SHP77 (cell line): ENCODE measurements around the gene ACACA.

ENCODE experiments used
- DNase-seq, 2 experiments: peaks; one replicate each; lab custom pipeline; 2025; lab: John Stamatoyannopoulos, UW

The ACACA gene

DNA sequence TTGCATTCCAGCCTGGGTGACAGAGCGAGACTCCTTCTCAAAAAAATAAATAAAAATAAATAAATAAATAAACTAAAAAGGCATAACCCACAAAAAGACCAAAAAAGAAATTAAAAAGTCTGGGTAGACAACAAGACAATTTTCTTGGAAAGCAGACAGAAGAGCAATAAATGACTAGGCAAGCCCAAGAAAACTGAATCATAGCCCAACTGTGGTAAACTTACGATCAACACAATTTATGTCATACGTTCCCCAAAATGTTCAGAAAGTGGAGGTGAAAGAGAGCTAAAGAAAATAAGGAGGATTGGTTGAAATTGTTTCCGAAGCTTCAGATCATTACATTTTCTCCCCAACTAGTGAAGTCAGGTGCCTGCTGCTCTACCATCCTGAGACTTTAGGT, 62.1 kb downstream of the ACACA start:
- DNase-seq: no peak

DNA sequence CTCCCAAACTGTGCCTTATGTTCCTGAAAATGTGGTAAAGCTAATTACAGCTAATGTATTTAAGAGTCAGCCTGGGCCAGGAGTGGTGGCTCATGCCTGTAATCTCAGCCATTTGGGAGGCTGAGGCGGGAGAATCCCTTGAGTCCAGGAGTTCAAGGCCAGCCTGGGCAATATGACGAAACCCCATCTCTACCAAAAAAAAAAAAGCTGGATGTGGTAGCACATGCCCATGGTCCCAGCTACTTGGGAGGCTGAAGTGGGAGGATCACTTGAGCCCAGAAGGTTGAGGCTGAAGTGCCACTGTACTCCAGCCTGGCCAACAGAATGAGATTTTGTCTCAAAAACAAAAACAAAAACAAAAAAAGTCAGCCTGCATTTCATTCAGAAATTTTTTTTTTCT, 64.0 kb downstream of the ACACA start:
- no peak for DNase-seq

DNA sequence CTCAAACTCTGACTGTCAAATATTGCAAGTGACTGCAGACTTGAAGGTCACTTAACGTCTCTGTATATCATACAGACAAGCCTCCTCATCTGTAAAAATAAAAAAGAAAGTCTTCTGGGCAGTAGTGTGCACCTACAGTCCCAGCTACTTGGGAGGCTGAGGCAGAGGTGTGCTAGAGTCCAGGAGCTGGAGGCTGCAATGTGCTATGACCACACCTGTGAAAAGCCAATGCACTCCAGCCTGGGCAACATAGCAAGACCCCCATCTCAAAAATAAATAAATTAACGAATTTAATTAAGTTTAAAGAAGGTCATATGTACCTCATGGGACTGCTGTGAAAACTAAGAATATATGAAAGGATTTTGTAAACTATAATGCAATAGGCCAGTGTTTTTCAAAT, 65.8 kb downstream of the ACACA start:
- DNase-seq: no peak

DNA sequence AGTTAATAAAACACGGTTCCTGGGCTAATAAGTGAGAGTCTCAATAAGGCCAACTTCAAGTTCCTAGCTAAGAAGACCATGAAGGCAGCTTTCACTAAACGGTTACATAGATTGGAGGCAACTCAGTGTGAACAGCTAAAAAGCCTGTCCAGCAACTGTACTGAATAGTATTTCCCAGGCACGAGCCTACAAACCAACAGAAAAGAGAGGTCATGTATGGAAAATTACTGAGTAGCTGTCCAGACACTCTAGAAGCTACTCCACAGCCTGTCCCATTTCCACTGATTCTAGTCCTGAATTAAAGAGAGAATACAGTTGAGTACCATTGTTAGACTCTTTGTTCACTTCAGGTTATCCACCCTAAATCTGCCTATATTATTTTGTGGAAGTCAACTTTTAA, 67.3 kb downstream of the ACACA start:
- no peak for DNase-seq

DNA sequence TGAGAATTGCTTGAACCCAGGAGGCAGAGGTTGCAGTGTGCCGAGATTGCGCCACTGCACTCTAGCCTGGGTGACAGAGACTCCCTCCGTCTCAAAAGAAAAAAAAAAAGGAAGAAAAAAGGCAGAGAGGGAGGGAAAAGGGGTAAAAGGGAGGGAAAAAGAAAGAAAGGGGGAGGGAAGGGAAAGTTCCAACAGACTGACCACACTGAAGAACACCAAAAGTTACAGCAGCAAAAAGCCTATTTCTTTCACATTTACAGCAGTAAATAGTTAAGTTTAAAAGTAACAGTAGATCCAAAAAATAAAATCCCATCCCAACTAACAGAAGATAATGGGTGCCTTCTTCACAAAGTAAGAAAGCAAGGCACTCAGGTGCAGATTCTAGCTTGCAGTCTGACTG, 67.8 kb downstream of the ACACA start:
- no peak for DNase-seq

DNA sequence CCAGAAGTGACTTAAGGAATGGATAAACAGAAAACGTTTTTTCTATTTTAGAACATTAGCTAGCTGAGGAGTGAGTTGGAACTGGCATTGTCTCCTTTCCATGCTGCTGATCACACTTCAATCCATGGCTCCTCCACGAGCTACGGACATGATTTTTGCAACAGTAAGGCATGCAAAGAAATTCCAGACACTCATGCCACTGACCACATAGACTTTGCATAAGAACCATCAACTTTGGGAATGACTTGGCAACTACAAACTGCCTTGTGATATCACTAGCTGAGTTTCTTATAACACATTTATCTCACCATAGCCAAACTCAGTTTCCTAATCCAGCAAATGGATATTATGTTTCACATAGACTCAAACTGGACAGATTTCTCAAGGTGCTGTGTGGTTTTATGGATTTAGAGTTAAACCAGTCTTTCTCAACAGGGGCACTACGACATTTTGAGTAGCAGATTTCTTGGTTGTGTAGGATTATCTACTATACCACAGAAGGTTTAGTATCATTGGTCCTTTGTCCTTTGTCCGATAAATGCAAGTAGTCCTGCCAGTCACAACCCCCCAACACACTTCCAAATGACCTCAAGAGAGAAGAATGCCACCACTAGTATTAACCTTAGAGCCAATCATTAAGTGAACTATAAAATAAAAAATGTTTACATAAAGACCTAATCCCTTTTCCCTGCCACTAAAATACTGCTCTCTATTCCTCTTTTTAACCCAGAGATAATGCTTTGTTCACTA, 79.1 kb downstream of the ACACA start:
- no peak for DNase-seq

DNA sequence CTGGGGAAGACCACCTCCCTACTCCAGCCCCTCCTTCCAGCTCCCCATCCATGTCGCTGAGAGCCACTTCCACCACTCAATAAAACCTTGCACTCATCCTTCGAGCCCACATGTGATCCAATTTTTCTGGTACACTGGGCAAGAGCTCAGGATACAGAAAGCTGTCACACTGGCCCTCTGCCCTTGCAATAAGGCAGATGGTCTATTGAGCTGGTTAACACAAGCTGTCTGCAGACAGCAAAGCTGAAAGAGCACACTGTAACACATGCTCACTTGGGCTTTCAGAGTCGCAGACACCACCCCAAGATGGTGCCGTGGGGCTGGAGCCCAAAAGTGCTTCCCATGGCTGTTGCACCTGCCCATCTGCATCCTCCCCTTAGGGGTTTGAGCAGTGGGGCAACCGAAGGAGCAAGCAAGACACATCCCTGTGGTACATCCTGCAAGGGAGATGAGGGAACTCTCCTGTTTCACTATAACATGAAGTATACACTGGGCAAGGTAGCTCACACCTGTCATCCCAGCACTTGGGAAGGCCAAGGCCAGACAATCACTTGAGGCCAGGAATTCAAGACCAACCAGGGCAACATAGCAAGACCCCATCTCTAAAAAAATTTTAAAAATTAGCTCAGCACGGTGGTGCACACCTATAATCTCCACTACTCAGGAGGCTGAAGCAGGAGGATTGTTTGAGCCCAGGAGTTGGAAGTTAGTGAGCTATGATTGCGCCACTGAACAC, 83.6 kb downstream of the ACACA start:
- DNase-seq: no peak

DNA sequence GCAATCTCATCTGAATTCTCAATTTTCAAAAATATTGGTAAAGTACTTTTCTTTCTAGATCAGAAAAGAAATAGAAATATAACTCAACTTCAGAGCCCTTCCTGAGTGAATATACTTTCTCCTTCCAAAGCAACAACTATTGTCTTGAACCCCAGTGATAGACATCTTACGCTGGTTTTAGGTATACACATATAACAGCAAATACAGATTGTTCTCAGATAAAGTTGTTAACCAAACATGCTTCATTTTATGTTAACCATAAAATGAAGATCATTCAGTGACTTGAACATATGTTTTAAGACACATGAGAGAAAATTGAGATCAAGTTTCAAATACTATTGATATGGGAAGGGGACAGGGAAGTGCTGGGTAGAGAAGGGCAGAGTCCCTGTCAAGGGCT, 84.5 kb downstream of the ACACA start:
- no peak for DNase-seq

DNA sequence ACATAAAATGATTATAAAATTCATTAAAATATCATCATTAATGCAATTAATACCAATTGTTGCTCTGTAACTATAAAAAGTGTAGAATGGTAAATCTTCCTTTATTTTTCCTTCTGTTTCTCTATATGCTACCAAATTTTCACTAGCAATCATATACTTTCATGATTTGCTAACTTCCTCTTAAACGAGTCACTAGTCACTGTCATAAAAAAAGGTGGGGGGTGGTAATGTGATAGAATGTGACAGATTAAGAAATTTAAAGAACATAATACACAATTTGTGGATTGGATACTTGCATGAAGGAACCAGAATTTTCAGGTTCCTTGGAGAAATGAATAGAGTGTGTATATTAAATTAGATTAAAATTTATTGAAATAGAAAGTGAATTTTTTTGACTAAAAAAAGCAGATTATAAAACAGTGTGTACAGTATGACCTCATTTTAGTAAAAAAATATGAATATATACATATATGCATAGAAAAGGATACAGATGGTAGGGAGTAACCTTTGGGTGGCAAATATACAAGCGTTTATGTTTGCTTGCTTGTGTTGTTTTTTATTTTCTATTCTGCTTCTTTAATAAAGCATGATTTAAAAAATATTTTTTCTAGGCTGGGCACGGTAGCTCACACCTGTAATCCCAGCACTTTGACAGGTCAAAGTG, 87.6 kb downstream of the ACACA start:
- no peak for DNase-seq

DNA sequence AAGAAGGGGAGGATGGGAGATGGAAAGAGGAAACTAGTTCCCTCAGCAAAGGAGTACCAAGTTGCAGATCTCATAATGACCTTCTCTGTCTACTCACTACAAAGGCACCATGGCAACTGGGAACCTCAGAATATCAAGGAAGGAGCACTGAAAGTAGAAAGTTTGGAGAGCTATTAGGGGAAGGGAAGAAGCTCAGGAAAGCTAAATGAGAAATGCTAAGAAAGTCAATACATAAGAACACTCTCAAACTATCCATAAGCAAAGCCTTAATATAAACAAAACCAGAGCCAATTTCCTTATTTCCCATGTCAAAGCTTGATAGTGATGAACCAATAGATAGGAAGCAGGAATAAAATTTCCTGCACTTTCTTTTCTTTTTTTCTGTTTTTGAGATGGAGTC, 88.8 kb downstream of the ACACA start:
- no peak for DNase-seq

DNA sequence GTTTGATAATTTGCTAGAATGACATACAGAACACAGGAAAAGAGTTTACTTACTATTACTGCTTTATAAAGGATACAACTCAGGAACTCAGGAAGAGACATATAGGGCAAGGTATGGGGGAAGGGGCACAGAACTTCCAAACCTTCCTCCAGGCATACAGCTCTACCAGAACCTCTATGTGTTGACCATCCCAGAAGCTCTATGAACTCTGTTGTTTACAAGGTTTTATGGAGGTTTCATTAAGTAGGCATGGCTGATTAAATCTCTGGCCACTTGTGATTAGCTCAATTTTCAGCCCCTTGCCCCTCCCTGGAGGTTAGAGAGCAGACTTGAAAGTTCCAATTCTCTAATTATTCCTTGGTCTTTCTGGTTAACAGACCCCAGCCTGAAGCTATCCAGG, 91.0 kb downstream of the ACACA start:
- no peak for DNase-seq

DNA sequence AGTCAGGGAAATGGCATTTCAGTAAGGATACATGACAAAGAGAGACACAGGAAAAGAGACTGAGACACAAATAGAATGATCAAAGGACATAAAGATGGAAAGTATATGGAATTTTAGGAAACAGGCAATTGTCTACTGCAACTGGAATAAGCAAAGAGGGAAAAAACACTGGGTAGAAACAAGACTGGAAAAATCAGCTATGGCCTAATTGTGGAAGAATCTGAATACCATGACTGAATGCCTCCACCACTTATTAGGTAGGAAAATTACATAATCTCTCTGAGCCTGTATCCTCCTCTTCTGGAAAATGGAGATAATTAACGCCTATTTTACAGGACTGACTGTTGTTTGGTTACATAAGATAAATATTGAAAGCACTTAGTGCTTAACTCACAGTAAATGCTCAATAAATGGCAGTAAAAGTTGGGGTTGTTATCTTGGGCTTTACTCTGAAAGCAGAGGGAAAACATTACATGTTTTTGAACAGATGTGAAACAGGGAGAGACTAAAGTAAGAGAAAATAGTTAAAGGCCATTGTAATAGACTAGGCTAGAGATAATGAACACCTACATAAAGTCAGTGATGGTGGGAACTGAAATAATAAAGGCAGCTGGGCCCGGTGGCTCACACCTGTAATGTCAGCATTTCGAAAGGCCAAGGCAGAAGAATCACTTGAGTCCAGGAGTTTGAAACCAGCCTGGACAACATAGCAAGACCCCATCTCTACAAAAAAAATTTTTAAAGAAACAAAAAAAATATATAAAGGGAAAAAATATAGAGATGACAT, 94.3 kb downstream of the ACACA start:
- DNase-seq: no peak

DNA sequence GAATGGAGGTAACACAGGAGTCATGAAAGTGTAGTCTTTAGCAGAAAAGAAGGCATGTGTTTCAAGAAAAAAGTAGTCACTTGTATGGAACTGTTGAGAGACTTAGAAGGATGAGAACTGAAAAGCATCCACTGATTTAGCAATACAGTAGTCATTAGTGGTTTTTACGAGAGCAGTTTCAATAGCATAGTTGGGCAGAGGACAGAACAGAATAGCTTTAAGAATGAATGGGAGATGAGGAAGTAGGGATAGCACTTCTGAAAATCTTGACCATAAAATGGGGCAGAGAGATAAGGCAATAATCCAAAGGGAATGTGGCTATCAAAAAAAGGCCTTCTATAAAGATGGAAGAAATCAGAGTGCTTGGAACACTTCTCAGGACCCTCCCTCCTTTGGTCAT, 95.7 kb downstream of the ACACA start:
- no peak for DNase-seq

DNA sequence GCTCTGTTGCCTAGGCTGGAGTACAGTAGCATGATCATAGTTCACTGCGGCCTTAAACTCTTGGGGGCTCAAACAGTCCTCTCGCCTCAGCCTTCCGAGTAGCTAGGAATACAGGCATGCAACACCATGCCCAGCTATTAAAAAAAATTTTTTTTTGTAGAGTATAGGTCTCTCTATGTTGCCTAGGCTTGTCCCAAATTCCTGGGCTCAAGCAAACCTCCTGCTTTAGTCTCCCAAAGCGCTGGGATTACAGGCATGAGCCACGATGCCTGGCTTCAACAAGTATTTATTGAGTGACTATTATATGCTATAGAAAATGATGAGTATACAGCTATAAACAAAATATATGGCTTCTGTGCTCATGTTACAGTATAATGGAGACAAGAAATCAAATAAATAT, 97.6 kb downstream of the ACACA start:
- DNase-seq: no peak

DNA sequence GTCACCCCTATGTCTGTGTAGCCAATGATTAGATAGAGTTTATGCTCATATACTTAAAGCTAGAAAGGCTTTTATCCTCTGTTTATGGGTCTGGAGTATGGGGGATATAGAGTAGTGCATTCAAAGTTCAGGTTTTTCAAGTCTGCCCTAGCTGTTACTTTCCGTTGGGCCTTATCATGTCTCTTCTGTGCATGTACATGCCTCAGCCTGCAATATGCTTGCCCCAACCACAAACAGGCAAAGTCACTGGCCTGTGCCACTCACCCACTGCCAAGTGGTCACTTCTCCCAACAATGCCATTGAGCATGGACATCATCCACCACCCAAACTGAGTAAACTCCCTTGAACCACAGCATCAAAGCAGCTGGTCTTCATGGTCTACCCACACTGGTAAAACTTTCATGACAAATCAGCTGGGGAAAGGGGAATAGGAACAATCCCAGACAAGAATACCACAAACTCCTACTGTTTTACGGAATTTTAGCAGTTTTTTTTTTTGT, 101.2 kb downstream of the ACACA start:
- DNase-seq: no peak

DNA sequence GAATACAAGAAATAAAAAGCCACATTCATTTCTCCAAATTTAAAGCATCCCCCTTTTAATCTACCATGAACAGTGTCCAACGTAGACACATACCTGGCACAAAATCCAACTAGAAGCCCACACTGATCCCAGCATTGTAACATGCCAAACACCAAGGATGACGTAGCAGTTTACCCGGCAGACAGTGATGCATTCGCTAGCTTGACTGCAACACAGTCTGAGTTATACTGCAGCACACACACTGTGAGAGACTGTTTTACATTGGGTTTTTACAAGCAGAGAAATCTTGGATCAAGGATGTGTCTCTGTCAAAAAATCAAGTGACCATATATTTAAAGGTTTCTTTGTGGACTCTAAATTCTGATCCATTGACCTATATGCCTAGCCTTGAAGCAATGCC, 105.3 kb downstream of the ACACA start:
- DNase-seq: no peak

DNA sequence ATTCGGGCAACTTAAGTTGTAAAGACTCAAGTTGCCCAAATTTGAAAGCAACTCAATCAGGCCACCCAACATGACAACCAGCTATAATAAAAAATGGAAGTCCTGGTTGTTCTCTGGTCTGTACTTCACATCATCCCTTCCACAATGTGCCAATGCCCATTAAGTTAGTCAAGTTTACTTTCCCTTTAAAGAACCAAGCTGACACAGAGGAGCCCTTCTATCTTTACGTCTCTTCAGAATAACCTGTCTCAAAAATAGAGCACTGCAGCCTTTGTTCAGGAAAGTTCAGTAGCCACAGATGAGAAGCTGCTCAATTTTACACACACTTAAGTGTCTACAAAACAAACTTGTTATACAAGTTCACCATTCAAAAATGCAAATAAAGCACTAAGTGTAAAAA, 106.0 kb downstream of the ACACA start:
- no peak for DNase-seq

DNA sequence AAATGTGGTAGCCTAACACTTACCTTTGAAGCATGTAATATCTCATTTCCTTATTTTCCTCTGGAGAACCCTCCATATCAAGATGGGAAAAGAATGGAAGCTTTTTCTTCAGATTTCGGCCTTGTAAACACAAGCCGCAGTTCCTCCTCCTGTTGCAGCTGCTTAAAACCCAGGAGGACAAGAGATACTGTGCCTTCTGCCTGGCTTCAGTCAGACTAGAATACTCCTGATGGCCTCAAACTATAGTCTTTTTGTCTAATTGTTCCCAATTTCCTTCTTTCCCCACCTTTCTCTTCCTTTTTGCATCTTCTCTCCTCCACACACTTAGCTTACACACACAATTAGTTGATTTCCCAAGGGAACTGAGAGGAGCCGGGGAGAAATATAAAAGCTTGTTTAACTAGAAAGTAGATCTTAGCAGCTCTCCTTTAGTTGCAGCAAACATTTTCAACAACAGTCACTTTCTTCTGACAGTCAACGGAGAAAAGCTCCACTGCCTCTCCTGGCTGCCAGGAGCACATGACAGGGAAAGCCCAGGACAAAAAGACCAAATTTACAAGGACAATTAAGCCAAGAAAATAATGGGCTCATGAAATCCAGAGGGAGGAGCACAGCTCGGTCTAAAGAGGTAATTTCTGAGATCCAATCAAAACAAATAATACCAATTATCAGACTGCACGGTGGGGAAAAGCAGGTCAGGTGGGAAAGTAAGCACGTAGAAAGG, 107.2 kb downstream of the ACACA start:
- DNase-seq: no peak

DNA sequence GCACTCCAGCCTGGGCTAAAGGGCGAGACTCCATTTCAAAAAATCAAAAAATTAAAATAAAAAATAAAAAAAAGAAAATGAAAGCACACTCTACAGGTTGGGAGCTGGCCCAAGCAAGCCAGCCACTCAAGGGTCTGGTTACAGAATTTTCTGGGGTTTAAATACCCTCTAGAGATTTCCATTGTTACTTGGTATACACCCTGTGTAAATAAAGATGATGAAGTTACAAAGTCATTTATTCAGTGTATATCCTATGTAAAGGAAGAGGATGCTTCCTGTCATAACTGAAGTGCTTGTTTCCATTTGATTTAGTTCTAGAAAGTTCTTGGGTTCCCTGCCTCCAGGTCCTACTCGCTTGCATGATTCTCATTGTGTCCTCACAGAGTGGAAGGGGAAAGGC, 110.7 kb downstream of the ACACA start:
- no peak for DNase-seq

DNA sequence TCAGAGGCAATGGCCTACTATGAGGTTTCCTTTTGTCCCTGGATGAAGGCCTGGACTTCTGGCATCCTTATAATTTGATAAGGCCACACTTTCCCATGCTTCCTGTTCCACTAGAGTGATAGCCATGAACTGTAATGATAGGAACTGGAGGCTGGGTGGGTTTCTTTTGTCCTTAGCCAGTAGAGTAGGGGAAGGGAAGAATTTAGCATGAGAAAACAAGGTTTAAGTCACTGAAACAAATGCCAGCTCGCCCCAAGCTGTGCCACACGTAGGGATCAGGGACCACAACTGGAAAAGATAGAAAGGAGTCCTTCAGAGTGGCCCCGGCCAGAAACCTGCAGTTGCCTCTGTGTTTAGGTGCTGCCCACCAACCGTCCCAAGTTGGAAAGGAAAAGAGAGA, 111.7 kb downstream of the ACACA start:
- no peak for DNase-seq

DNA sequence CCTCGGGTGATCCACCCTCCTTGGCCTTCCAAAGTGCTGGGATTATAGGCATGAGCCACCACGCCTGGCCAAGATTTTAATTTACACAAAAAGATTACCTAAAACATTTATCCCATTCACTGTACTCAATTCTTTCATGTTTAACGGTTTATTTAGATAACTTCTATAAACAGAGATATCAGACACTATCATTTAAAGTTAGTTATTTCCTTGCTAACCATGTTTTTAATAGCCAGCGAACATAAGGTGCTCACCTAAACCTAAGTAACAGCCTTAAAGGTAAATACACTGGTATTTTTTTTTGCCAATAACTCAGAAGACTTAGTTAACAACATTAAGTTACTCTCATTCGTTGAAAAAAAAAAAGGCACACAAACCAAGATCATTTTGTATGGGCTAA, 112.9 kb downstream of the ACACA start:
- no peak for DNase-seq
